Epithelial cell of esophagus (primary cell): ENCODE measurements around the gene PTGR3.

ENCODE experiments used
- DNase-seq: peaks from one replicate; pipeline ENCODE4 v3.0.0; 2010; ENCODE audit warnings: low read depth
- H3K4me3 ChIP-seq: 2 replicates; pipeline ENCODE4 v1.5.1; 2011; ENCODE audit warnings: mild to moderate bottlenecking, low read length, control low read depth
- TF ChIP-seq, protein P1 (sequence below): IDR thresholded peaks from 2 replicates; pipeline ENCODE4 v1.5.1; 2011; ENCODE audit warnings: low read depth, mild to moderate bottlenecking, low read length, control low read depth, inconsistent platforms; ENCODE audit not compliant: insufficient read depth; ENCODE audit errors: missing control alignments

PTGR3 gene

DNA sequence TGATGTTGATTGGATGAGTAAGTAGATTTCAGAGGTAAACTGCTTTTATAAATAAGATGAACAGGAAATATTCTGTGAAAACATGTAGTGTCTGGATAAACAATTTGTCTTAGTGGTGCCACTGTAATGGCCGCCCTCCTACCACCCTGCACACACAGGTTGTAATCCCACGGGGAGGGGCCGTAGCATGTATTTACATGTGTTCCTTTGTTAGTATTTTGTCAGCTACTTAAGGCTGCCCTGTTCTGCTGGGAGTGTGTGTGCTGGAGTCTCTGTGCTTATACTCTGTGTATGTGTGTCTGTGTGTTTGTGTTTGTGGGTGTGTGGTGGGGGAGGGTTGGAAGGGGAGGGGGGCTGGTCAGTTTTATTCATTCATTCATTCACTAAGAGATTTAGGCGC is 6.7 kb upstream of the PTGR3 start:
- no peak overlapping the region for H3K4me3 ChIP-seq
- TF ChIP-seq, protein P1, sequence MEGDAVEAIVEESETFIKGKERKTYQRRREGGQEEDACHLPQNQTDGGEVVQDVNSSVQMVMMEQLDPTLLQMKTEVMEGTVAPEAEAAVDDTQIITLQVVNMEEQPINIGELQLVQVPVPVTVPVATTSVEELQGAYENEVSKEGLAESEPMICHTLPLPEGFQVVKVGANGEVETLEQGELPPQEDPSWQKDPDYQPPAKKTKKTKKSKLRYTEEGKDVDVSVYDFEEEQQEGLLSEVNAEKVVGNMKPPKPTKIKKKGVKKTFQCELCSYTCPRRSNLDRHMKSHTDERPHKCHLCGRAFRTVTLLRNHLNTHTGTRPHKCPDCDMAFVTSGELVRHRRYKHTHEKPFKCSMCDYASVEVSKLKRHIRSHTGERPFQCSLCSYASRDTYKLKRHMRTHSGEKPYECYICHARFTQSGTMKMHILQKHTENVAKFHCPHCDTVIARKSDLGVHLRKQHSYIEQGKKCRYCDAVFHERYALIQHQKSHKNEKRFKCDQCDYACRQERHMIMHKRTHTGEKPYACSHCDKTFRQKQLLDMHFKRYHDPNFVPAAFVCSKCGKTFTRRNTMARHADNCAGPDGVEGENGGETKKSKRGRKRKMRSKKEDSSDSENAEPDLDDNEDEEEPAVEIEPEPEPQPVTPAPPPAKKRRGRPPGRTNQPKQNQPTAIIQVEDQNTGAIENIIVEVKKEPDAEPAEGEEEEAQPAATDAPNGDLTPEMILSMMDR: no peak
- DNase-seq: peak; percentile 61

DNA sequence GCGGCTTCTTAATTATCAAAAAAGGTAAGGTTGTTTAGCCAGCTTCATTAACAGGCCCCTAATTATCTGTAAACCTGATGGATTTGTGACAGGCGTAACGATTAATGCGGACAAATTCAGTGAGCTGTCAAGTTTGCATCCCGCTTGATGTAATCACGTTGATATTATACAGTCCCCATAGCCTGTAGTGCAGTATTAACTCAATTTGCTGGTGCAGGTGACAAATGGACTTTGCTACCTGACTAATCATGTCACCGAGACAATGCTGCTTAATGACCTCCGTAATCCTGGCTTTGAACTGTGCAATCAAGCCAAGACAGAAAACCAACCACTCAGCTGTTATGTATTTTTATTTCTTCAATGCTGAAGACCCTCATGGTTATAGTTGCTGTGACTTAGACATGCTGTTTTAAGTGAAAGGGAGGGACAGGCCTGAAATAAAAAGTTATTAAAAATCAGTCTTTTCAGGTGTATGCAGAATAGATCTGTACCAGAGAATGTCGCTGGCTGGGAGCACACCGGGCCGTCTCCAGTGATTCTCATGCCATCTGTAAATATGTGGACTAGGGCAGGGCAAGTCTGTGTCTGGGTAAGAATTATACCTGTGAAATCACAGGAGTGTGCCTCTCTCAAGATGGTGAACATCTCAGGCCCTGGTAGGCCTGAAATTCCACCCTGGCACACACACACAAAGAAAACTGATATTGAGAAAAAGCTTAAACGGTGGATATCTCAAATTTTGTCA is 6.0 kb upstream of the PTGR3 start:
- no peak for DNase-seq
- TF ChIP-seq, protein P1: no peak
- H3K4me3 ChIP-seq: no peak overlapping the region

DNA sequence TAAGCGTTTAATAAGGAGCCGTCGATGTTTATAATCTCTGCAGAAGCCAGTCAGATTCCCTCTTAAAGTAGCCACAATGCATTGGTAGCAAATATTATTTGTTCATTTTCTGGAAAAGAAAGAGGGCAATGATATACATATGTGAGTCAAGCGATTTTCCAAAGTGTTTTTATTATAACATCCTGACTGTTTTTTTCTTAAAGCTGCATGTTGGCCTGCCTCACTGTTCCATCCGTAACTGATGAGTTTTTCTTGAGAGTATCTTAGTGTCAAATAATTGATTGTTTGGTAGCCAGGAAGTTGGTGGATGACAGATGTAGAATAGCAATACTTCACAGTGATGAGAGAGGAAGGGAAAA is 5.4 kb upstream of the PTGR3 start:
- TF ChIP-seq, protein P1: no peak
- H3K4me3 ChIP-seq: no peak overlapping the region
- DNase-seq: no peak

DNA sequence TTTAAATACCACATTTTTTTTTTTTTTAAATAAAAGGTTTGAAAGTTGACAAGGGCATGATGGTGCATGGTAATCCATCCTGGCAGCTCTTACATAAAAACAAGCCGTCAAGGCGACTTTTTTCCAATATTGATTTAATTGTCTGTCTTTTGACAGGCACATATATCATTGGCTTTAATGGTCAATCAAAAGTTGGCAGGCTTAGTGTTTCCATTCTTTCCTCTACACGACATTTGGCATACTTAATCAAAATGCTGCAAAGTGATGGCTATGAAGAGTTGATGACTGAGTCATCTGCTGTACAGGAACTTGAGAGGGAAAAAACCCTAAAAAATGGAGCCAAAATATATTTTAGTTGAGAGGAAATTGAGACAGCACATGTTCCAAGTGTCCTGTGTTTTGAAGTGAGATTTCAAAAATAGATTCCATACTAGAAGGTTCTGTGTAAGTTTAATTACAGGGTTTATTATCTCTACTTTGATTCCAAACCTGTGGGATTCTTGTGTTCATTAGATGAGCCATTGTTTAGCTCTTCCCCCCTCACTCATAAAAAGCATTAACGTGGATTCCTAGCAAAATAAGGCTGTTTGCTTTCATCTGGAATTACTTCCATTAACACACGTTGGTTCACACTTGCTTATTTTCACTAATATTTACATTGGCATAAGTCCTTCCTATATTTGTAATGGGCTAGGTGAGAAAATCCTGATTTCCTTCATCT is 4.8 kb upstream of the PTGR3 start:
- H3K4me3 ChIP-seq: no peak overlapping the region
- TF ChIP-seq, protein P1: no peak
- DNase-seq: peak; percentile 4

DNA sequence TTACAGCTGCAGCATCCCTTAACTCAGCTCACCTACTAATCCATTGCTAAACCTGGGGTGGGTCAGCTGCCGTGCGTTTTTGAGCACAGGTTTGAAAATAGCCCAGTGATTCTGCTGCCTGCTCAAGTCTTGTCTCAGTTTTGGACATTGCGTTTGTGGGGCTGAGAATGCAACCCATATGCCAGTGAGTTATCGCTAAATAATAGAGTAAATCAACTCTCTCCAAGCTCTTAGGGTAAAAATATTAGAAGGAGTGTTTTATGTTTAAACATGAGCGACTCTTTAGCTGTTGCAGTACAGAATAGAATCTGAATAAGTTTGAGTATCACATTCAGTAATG is 3.8 kb upstream of the PTGR3 start:
- H3K4me3 ChIP-seq: peak overlapping the region; percentile 61
- DNase-seq: peak; percentile 3
- TF ChIP-seq, protein P1: no peak

DNA sequence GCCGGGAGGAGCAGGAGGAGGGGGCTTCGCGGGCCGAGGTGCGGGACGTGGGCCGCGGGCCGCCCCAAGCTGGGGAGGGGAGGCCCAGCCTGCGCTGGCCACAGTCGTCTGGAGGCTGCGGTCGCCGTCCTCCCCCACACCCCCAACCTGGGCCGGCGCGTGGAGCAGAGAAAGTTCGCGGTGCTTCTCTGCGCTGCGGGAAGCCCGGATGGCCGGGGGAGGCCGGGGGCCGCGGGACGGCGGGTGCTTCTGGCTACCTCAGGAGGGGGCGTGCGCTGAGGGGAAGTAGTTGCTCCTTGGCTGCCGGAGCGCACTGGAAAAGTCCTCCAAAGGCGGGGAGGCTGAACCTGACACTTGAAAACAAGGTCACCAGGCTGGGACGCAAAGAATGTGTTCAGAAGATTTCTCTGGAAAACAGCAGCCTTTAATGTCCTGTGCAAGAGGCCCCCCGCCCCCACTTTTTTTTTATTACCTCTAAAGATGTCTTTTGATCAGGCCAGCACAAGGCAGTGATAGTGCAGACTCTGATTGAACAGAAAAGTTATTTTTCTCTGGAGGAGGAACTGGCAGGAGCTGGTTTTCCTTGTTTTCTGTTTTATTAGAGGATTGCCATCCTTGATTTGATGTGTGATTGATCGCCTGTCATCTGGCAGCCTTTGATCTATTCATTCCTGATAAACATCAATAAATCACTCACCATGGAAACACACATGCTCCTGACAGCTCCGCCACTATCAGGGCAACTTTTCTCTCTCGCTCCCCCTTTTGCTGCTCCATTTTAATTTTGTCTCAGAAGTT is 3.2 kb upstream of the PTGR3 start:
- H3K4me3 ChIP-seq: peak overlapping the region; percentile 61
- DNase-seq: peak; percentile 25
- TF ChIP-seq, protein P1: no peak
